Ramos (cell line): ENCODE data around the gene SLC35B3.
"Not testable (repeated sequence)": the region's sequence is repeated elsewhere in the genome, so short reads cannot be mapped to it uniquely, and the experiment has no call there.

Experiments used
- in situ Hi-C: fragments of 300-500 bp; cut with MboI; formaldehyde crosslinking; loops from one replicate; pipeline ENCODE4 v1.14.3; 2022; ENCODE audit warnings: low sequenced_read_pairs; ENCODE audit not compliant: unreplicated experiment

The SLC35B3 gene

GRCh38 chr6:8435093-8435844, at the start of gene SLC35B3:
Gene SLC35B3, minus strand, starts transcription at chr6:8435545.
- in situ Hi-C loops, result no loop called here

- in situ Hi-C loops, result no loop called here
Observed at GRCh38 chr6:8483650-8484049, 48.3 kb upstream of the SLC35B3 start.

DNA sequence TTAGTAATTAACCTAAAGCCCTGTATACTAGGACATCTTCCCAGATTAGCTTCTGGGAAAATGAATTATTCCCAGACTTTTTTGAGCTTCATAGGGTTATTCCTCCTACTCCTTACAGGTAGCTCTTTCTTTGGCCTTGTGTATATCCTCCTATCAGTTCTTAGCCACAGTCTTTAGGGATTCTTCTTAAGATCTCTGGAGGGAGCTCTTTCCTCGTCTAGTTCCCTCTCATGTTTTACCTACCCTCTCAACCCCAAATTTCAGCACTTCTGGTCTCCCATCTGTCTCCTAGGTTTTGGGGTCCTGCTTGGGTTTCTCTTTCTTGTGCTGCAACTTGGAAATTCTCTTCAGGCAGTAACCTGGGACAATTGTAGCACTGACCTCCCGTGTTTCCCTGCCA, 46.4 kb upstream of the SLC35B3 start:
- in situ Hi-C loops, result no loop called here

GRCh38 chr6:8478418-8478817, 43.1 kb upstream of the SLC35B3 start:
- in situ Hi-C loops, result no loop called here

GRCh38 chr6:8476656-8477055, 41.3 kb upstream of the SLC35B3 start:
- in situ Hi-C loops, result no loop called here

- in situ Hi-C loops, result no loop called here
Observed at GRCh38 chr6:8468552-8469356, 33.4 kb upstream of the SLC35B3 start.

- in situ Hi-C loops, result no loop called here
Observed at GRCh38 chr6:8462694-8463093, 27.3 kb upstream of the SLC35B3 start.

- in situ Hi-C loops, result no loop called here
Observed at GRCh38 chr6:8462169-8462568, 26.8 kb upstream of the SLC35B3 start.

- in situ Hi-C loops, result no loop called here
Observed at GRCh38 chr6:8446391-8446790, 11.0 kb upstream of the SLC35B3 start.

DNA sequence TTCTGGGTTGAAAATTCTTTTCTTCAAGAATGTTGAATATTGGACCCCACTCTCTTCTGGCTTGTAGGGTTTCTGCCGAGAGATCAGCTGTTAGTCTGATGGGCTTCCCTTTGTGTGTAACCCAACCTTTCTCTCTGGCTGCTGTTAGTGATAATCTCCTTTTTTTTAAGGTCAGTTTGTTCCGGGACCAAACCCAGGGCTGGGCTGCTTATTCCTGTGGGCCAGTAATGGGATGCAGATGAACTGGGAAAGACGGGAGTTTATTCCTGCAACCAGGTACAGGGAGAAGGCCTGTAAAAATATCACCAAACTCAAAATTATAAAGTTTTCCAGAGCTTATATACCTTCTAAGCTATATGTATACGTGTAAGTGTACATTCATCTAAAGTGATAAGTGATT, 10.6 kb upstream of the SLC35B3 start:
- in situ Hi-C loops, result not testable (repeated sequence)

DNA sequence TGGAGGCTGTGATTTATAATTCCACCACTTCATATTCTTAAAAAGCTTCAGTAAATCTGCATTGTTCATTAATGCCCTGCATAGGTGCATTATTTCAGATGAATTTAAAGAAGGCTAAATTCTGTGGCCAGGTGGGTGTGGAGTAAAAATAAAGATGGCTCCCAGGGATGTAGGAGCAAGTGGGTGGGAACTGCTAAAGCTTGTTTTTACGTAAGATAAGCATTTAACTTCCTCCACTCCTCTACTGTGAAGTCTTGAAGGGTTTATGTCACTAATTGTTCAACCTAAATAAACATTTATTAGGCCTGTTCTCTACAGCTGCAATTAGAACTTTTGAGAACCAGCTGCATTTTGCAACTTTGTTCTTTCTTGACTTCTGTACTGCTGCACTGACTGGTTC, 6.8 kb upstream of the SLC35B3 start:
- in situ Hi-C loops, result no loop called here

GRCh38 chr6:8441452-8441851, 6.1 kb upstream of the SLC35B3 start:
- in situ Hi-C loops, result no loop called here

- in situ Hi-C loops, result no loop called here
Observed at GRCh38 chr6:8439601-8440268, 4.4 kb upstream of the SLC35B3 start.

- in situ Hi-C loops, result no loop called here
Observed at GRCh38 chr6:8437813-8438212, 2.5 kb upstream of the SLC35B3 start.

DNA sequence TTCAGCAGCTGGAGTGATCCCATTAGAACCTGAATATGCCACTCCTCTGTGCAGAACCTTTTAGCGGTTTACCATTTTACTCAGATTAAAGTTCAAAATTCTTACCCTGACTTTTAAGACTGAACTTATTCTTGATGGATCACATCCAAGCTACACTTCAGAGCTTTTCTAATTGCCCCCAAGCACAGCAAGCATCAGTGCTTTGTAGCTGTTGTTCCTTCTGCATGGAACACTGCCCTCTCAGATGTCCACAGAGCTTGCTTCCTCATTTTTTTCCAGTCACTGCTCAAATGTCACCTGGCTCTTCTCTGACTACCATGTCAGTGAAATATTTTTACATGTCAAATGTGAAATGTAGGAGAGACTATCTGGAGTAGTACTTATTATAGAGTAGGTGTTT, 1.6 kb upstream of the SLC35B3 start:
- in situ Hi-C loops, result no loop called here

- in situ Hi-C loops, result no loop called here
Observed at GRCh38 chr6:8435845-8436168, 462 bp upstream of the SLC35B3 start.

GRCh38 chr6:8434727-8435092, 635 bp downstream of the SLC35B3 start:
- in situ Hi-C loops, result no loop called here

GRCh38 chr6:8432614-8433013, 2.7 kb downstream of the SLC35B3 start:
- in situ Hi-C loops, result no loop called here

GRCh38 chr6:8429821-8430220, 5.5 kb downstream of the SLC35B3 start:
- in situ Hi-C loops, result no loop called here

DNA sequence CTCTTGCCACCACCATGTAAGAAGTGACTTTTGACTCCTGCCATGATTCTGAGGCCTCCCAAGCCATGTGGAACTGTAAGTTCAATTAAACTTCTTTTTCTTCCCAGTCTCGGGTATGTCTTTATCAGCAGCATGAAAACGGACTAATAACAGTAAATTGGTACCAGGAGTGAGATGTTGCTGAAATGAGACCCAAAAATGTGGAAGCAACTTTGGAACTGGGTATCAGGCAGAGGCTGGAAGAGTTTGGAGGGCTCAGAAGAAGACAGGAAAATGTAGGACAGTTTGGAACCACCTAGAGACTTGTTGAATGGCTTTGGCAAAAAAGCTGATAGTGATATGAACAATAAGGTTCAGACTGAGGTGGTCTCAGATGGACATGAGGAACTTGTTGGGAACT, 8.8 kb downstream of the SLC35B3 start:
- in situ Hi-C loops, result not testable (repeated sequence)

GRCh38 chr6:8420031-8420588, 15.2 kb downstream of the SLC35B3 start:
- in situ Hi-C loops, result no loop called here
